Stimulated activated naive B cell treated with anti-CD40 and anti-IgM and Interleukin-4, amounts not matched to agents 10 μg/mL and 1 μg/mL and 100 μg/mL, for 72 hours (primary cell): ENCODE results near the gene ZFHX2.
"Not testable (repeated sequence)": the region's sequence is repeated elsewhere in the genome, so short reads cannot be mapped to it uniquely, and the experiment has no call there.

ENCODE experiments used
- ATAC-seq, 2 donors: fragments of 150-1000 bp; cut with Tn5 transposase; replicated peaks; 2 replicates each; pipeline ENCODE4 v1.10.0; 2021; ENCODE audit warnings: moderate library complexity in 1 of 2
- DNase-seq: peaks from one replicate; pipeline ENCODE4 v3.0.0; 2021
- H3K27ac Mint-ChIP-seq: one replicate; pipeline ENCODE4 v1.8.0; 2022; ENCODE audit warnings: mild to moderate bottlenecking, mixed read lengths
- H3K27me3 Mint-ChIP-seq, 2 donors: one replicate each; pipeline ENCODE4 v1.8.0; 2022; ENCODE audit warnings: mixed read lengths in 2 of 2
- H3K36me3 Mint-ChIP-seq, 2 donors: one replicate each; pipeline ENCODE4 v1.8.0; 2022; ENCODE audit warnings: mixed read lengths in 2 of 2, mild to moderate bottlenecking in 1 of 2
- H3K4me1 Mint-ChIP-seq, 2 donors: one replicate each; pipeline ENCODE4 v1.8.0; 2022; ENCODE audit warnings: mixed read lengths in 2 of 2, mild to moderate bottlenecking in 1 of 2
- H3K4me3 Mint-ChIP-seq, 2 donors: one replicate each; pipeline ENCODE4 v1.8.0; 2022; ENCODE audit warnings: mild to moderate bottlenecking in 2 of 2, mixed read lengths in 2 of 2, moderate library complexity in 1 of 2
- H3K9me3 Mint-ChIP-seq, 2 donors: one replicate each; pipeline ENCODE4 v1.8.0; 2022; ENCODE audit warnings: mixed read lengths in 2 of 2, mild to moderate bottlenecking in 1 of 2

The ZFHX2 gene

GRCh38 chr14:23551266-23552028, at the start of gene ZFHX2:
ZFHX2 (minus strand) TSS chr14:23551765; CDS start chr14:23535325, 16,440 bp downstream.
- peaks cover 7 to 17% of the 10 kb centered on the region in 2 donors for H3K4me1 Mint-ChIP-seq
- H3K27me3 Mint-ChIP-seq: no peaks in the 10 kb centered on the region
- ATAC-seq: peak; percentile 67 to 75
- H3K27ac Mint-ChIP-seq: peak within 1 kb of the TSS; percentile 92
- H3K4me3 Mint-ChIP-seq: no peak within 1 kb of the TSS
- H3K9me3 Mint-ChIP-seq: no peaks in the 10 kb centered on the region
- peaks cover 0 to 4% of the 10 kb centered on the region in 2 donors for H3K36me3 Mint-ChIP-seq
- peak; percentile 74 for DNase-seq

GRCh38 chr14:23600806-23601205, 49.2 kb upstream of the ZFHX2 start:
- Mint-ChIP-seq H3K9me3 (peaks cover 0 to 4% of the 10 kb centered on the region in 2 donors), H3K27me3 (peaks cover 13 to 27% of the 10 kb centered on the region in 2 donors), H3K4me1 (peaks cover 4% of the 10 kb centered on the region in 2 donors), H3K4me3 (no peak overlapping the region), H3K36me3 (no peaks in the 10 kb centered on the region), H3K27ac (no peak overlapping the region)
- no peak for ATAC-seq
- no peak for DNase-seq

- ATAC-seq (no peak), DNase-seq (no peak)
- Mint-ChIP-seq H3K27ac (no peak overlapping the region), H3K4me3 (no peak overlapping the region), H3K27me3 (peaks cover 13 to 30% of the 10 kb centered on the region in 2 donors), H3K36me3 (no peaks in the 10 kb centered on the region), H3K4me1 (no peaks in the 10 kb centered on the region), H3K9me3 (peaks cover 0 to 4% of the 10 kb centered on the region in 2 donors)
These were observed 48.8 kb upstream of the ZFHX2 start for GRCh38 chr14:23600322-23600707.

- H3K4me1 Mint-ChIP-seq, DNase-seq, H3K4me3 Mint-ChIP-seq, H3K36me3 Mint-ChIP-seq, ATAC-seq, H3K9me3 Mint-ChIP-seq, H3K27ac Mint-ChIP-seq: not testable (repeated sequence)
- H3K27me3 Mint-ChIP-seq: peaks cover 19 to 22% of the 10 kb centered on the region in 2 donors
These were observed 42.6 kb upstream of the ZFHX2 start for GRCh38 chr14:23594191-23594590.

GRCh38 chr14:23590198-23590597, 38.6 kb upstream of the ZFHX2 start:
- no peak for ATAC-seq
- H3K27ac Mint-ChIP-seq: no peak overlapping the region
- peaks cover 0 to 5% of the 10 kb centered on the region in 2 donors for H3K9me3 Mint-ChIP-seq

GRCh38 chr14:23589606-23590005, 38.0 kb upstream of the ZFHX2 start:
- Mint-ChIP-seq H3K36me3 (peaks cover 0 to 6% of the 10 kb centered on the region in 2 donors), H3K9me3 (peaks cover 0 to 5% of the 10 kb centered on the region in 2 donors), H3K27me3 (peaks cover 19 to 30% of the 10 kb centered on the region in 2 donors), H3K27ac (no peak overlapping the region), H3K4me1 (peaks cover 7 to 12% of the 10 kb centered on the region in 2 donors), H3K4me3 (no peak overlapping the region)
- DNase-seq (no peak), ATAC-seq (no peak)

More at GRCh38 chr14:23590198-23590597, 38.6 kb upstream of the ZFHX2 start:
- peaks cover 7 to 12% of the 10 kb centered on the region in 2 donors for H3K4me1 Mint-ChIP-seq
- no peak for DNase-seq
- H3K27me3 Mint-ChIP-seq: peaks cover 23 to 32% of the 10 kb centered on the region in 2 donors
- no peak overlapping the region for H3K4me3 Mint-ChIP-seq
- H3K36me3 Mint-ChIP-seq: peaks cover 0 to 6% of the 10 kb centered on the region in 2 donors

- Mint-ChIP-seq H3K27ac (no peak overlapping the region), H3K27me3 (peaks cover 20 to 33% of the 10 kb centered on the region in 2 donors), H3K4me3 (no peak overlapping the region), H3K4me1 (peaks cover 7 to 12% of the 10 kb centered on the region in 2 donors), H3K36me3 (peaks cover 0 to 6% of the 10 kb centered on the region in 2 donors), H3K9me3 (peaks cover 0 to 5% of the 10 kb centered on the region in 2 donors)
- DNase-seq (peak; percentile 74), ATAC-seq (peak; percentile 99 to 100)
These were observed 37.5 kb upstream of the ZFHX2 start for GRCh38 chr14:23588884-23589598.

GRCh38 chr14:23584527-23585203, 33.1 kb upstream of the ZFHX2 start:
- not testable (repeated sequence) for DNase-seq, H3K9me3 Mint-ChIP-seq, H3K36me3 Mint-ChIP-seq, H3K27ac Mint-ChIP-seq, ATAC-seq, H3K4me3 Mint-ChIP-seq
- peaks cover 37 to 53% of the 10 kb centered on the region in 2 donors for H3K27me3 Mint-ChIP-seq
- peaks cover 7 to 11% of the 10 kb centered on the region in 2 donors for H3K4me1 Mint-ChIP-seq

GRCh38 chr14:23583761-23584526, 32.4 kb upstream of the ZFHX2 start:
- H3K4me1 Mint-ChIP-seq, DNase-seq, H3K4me3 Mint-ChIP-seq, H3K36me3 Mint-ChIP-seq, ATAC-seq, H3K9me3 Mint-ChIP-seq, H3K27ac Mint-ChIP-seq: not testable (repeated sequence)
- peaks cover 42 to 59% of the 10 kb centered on the region in 2 donors for H3K27me3 Mint-ChIP-seq

GRCh38 chr14:23582906-23583760, 31.6 kb upstream of the ZFHX2 start:
- ATAC-seq: no peak
- Mint-ChIP-seq H3K9me3 (peaks cover 0 to 5% of the 10 kb centered on the region in 2 donors), H3K4me3 (no peak overlapping the region), H3K27ac (no peak overlapping the region), H3K36me3 (peaks cover 0 to 6% of the 10 kb centered on the region in 2 donors), H3K4me1 (peaks cover 7 to 9% of the 10 kb centered on the region in 2 donors), H3K27me3 (peaks cover 44 to 59% of the 10 kb centered on the region in 2 donors)
- no peak for DNase-seq

GRCh38 chr14:23580948-23581281, 29.4 kb upstream of the ZFHX2 start:
- ATAC-seq (no peak), DNase-seq (no peak)
- Mint-ChIP-seq H3K9me3 (peaks cover 0 to 3% of the 10 kb centered on the region in 2 donors), H3K4me3 (no peak overlapping the region), H3K36me3 (peaks cover 0 to 10% of the 10 kb centered on the region in 2 donors), H3K27ac (no peak overlapping the region), H3K27me3 (peaks cover 49 to 68% of the 10 kb centered on the region in 2 donors), H3K4me1 (peaks cover 17 to 27% of the 10 kb centered on the region in 2 donors)

GRCh38 chr14:23580152-23580926, 28.8 kb upstream of the ZFHX2 start:
- Mint-ChIP-seq H3K27ac (no peak overlapping the region), H3K36me3 (peaks cover 0 to 7% of the 10 kb centered on the region in 2 donors), H3K4me3 (no peak overlapping the region), H3K9me3 (no peaks in the 10 kb centered on the region), H3K27me3 (peaks cover 48 to 67% of the 10 kb centered on the region in 2 donors), H3K4me1 (peaks cover 17 to 27% of the 10 kb centered on the region in 2 donors)
- ATAC-seq (no peak), DNase-seq (no peak)
